Measurements from ENCODE around the gene C4orf54.

Gene C4orf54

GRCh38 chr4:99637174-99637573, 20.5 kb downstream of the C4orf54 start:
- Histone ChIP-seq H2AFZ (ENCODE audit: low read depth, low read length) (no peak overlapping the region), H3K36me3 (replicated peaks; ENCODE audit: low read depth, low read length) (no peaks in the 10 kb centered on the region), H3K27ac (ENCODE audit: low read length) (no peak overlapping the region), H4K20me1 (ENCODE audit: insufficient read depth, low read length) (no peaks in the 10 kb centered on the region), H3K4me3 (ENCODE audit: low read length) (no peak overlapping the region), H3K9ac (ENCODE audit: low read length) (no peak overlapping the region), H3K4me1 (ENCODE audit: low read length) (no peaks in the 10 kb centered on the region), H3K4me2 (ENCODE audit: low read length) (no peak overlapping the region), H3K27me3 (ENCODE audit: low read depth, low read length) (no peaks in the 10 kb centered on the region), H3K79me2 (ENCODE audit: low read length) (no peaks in the 10 kb centered on the region), H3K9me3 (ENCODE audit: insufficient read depth, low read length) (no peaks in the 10 kb centered on the region)
- TF ChIP-seq EZH2phosphoT487 (IDR thresholded peaks at IDR 0.05; ENCODE audit: low read depth) (no peak), CTCF (IDR thresholded peaks at IDR 0.05; ENCODE audit: low read depth, low read length) (no peak)

GRCh38 chr4:99636422-99636821, 21.2 kb downstream of the C4orf54 start:
- Histone ChIP-seq H3K36me3 (replicated peaks; ENCODE audit: low read depth, low read length) (no peaks in the 10 kb centered on the region), H3K9me3 (ENCODE audit: insufficient read depth, low read length) (no peaks in the 10 kb centered on the region), H3K27me3 (ENCODE audit: low read depth, low read length) (no peaks in the 10 kb centered on the region), H3K9ac (ENCODE audit: low read length) (no peak overlapping the region), H4K20me1 (ENCODE audit: insufficient read depth, low read length) (no peaks in the 10 kb centered on the region), H2AFZ (ENCODE audit: low read depth, low read length) (no peak overlapping the region), H3K4me1 (ENCODE audit: low read length) (no peaks in the 10 kb centered on the region), H3K4me3 (ENCODE audit: low read length) (no peak overlapping the region), H3K27ac (ENCODE audit: low read length) (no peak overlapping the region), H3K4me2 (ENCODE audit: low read length) (no peak overlapping the region), H3K79me2 (ENCODE audit: low read length) (no peaks in the 10 kb centered on the region)
- TF ChIP-seq EZH2phosphoT487 (IDR thresholded peaks at IDR 0.05; ENCODE audit: low read depth) (no peak), CTCF (IDR thresholded peaks at IDR 0.05; ENCODE audit: low read depth, low read length) (no peak)

GRCh38 chr4:99635601-99636000, 22.0 kb downstream of the C4orf54 start:
- no peaks in the 10 kb centered on the region for H3K36me3 ChIP-seq (replicated peaks; ENCODE audit: low read depth, low read length)
- no peaks in the 10 kb centered on the region for H4K20me1 ChIP-seq (ENCODE audit: insufficient read depth, low read length)
- H3K27ac ChIP-seq (ENCODE audit: low read length), result no peak overlapping the region
- no peaks in the 10 kb centered on the region for H3K79me2 ChIP-seq (ENCODE audit: low read length)
- H2AFZ ChIP-seq (ENCODE audit: low read depth, low read length), result no peak overlapping the region
- no peaks in the 10 kb centered on the region for H3K27me3 ChIP-seq (ENCODE audit: low read depth, low read length)
- no peak overlapping the region for H3K4me2 ChIP-seq (ENCODE audit: low read length)
- H3K4me1 ChIP-seq (ENCODE audit: low read length), result no peaks in the 10 kb centered on the region
- TF ChIP-seq EZH2phosphoT487 (IDR thresholded peaks at IDR 0.05; ENCODE audit: low read depth), result no peak
- no peak for TF ChIP-seq CTCF (IDR thresholded peaks at IDR 0.05; ENCODE audit: low read depth, low read length)
- H3K9me3 ChIP-seq (ENCODE audit: insufficient read depth, low read length), result no peaks in the 10 kb centered on the region
- H3K4me3 ChIP-seq (ENCODE audit: low read length), result no peak overlapping the region
- no peak overlapping the region for H3K9ac ChIP-seq (ENCODE audit: low read length)

- no peak for TF ChIP-seq CTCF (IDR thresholded peaks at IDR 0.05; ENCODE audit: low read depth, low read length)
- no peak for TF ChIP-seq EZH2phosphoT487 (IDR thresholded peaks at IDR 0.05; ENCODE audit: low read depth)
- H3K4me2 ChIP-seq (ENCODE audit: low read length), result no peak overlapping the region
- no peaks in the 10 kb centered on the region for H3K79me2 ChIP-seq (ENCODE audit: low read length)
Measured at GRCh38 chr4:99634742-99635360, 22.8 kb downstream of the C4orf54 start.

More at GRCh38 chr4:99634742-99635360, 22.8 kb downstream of the C4orf54 start:
- Histone ChIP-seq H3K4me1 (ENCODE audit: low read length) (no peaks in the 10 kb centered on the region), H3K36me3 (replicated peaks; ENCODE audit: low read depth, low read length) (no peaks in the 10 kb centered on the region), H3K4me3 (ENCODE audit: low read length) (no peak overlapping the region), H2AFZ (ENCODE audit: low read depth, low read length) (no peak overlapping the region), H3K9ac (ENCODE audit: low read length) (no peak overlapping the region), H4K20me1 (ENCODE audit: insufficient read depth, low read length) (no peaks in the 10 kb centered on the region), H3K9me3 (ENCODE audit: insufficient read depth, low read length) (no peaks in the 10 kb centered on the region), H3K27ac (ENCODE audit: low read length) (no peak overlapping the region), H3K27me3 (ENCODE audit: low read depth, low read length) (no peaks in the 10 kb centered on the region)
